Epithelial cell of prostate (primary cell): ENCODE results near the gene ZNF483.
"Not testable (repeated sequence)": the region's sequence is repeated elsewhere in the genome, so short reads cannot be mapped to it uniquely, and the experiment has no call there.

Source experiments
- DNase-seq: peaks from one replicate; pipeline ENCODE4 v3.0.0-alpha.2; 2011; ENCODE audit warnings: low read depth, low spot score
- H3K27ac ChIP-seq: fragments of 450-650 bp; 2 replicates; pipeline ENCODE4 v1.5.1; 2017; ENCODE audit warnings: mild to moderate bottlenecking

ZNF483 gene

GRCh38 chr9:111604054-111604615, 79.2 kb downstream of the ZNF483 start:
- DNase-seq = no peak
- H3K27ac ChIP-seq = no peak overlapping the region

GRCh38 chr9:111605041-111605559, 80.1 kb downstream of the ZNF483 start:
- no peak overlapping the region for H3K27ac ChIP-seq
- no peak for DNase-seq

- no peak for DNase-seq
- H3K27ac ChIP-seq = peak overlapping the region; percentile 8
Measured at GRCh38 chr9:111610149-111610548, 85.2 kb downstream of the ZNF483 start.

GRCh38 chr9:111610845-111611244, 85.9 kb downstream of the ZNF483 start:
- H3K27ac ChIP-seq = no peak overlapping the region
- no peak for DNase-seq

- DNase-seq = no peak
Measured at GRCh38 chr9:111613436-111614040, 88.6 kb downstream of the ZNF483 start.

GRCh38 chr9:111615928-111616327, 90.9 kb downstream of the ZNF483 start:
- H3K27ac ChIP-seq = no peak overlapping the region
- no peak for DNase-seq

More at GRCh38 chr9:111613436-111614040, 88.6 kb downstream of the ZNF483 start:
- H3K27ac ChIP-seq = no peak overlapping the region

GRCh38 chr9:111617349-111617748, 92.4 kb downstream of the ZNF483 start:
- not testable (repeated sequence) for H3K27ac ChIP-seq, DNase-seq

- DNase-seq = no peak
- no peak overlapping the region for H3K27ac ChIP-seq
Measured at GRCh38 chr9:111621895-111622480, 97.0 kb downstream of the ZNF483 start.

- H3K27ac ChIP-seq = no peak overlapping the region
- DNase-seq = no peak
Measured at GRCh38 chr9:111622626-111623025, 97.6 kb downstream of the ZNF483 start.
